Activated T-cell treated with anti-CD3 and anti-CD28 coated beads for 48 hours (primary cell): ENCODE results near the gene IQGAP2.
"Not testable (repeated sequence)": the region's sequence is repeated elsewhere in the genome, so short reads cannot be mapped to it uniquely, and the experiment has no call there.

Experiments used
- DNase-seq: peaks from one replicate; pipeline ENCODE4 v3.0.0-alpha.2; 2020; ENCODE audit warnings: low read depth

Gene IQGAP2

GRCh38 chr5:76504901-76505564 lies 101.9 kb downstream of the IQGAP2 start:
- DNase-seq, result no peak

GRCh38 chr5:76513476-76513875 lies 110.4 kb downstream of the IQGAP2 start:
- no peak for DNase-seq

- no peak for DNase-seq
Observed at GRCh38 chr5:76514292-76514691, 111.2 kb downstream of the IQGAP2 start.

GRCh38 chr5:76514713-76515112 lies 111.6 kb downstream of the IQGAP2 start:
- DNase-seq, result no peak

- no peak for DNase-seq
Observed at GRCh38 chr5:76517334-76517733, 114.2 kb downstream of the IQGAP2 start.

GRCh38 chr5:76518246-76518645 lies 115.2 kb downstream of the IQGAP2 start:
- not testable (repeated sequence) for DNase-seq

GRCh38 chr5:76521240-76521758 lies 118.2 kb downstream of the IQGAP2 start:
- no peak for DNase-seq

- no peak for DNase-seq
Observed at GRCh38 chr5:76522103-76522935, 119.2 kb downstream of the IQGAP2 start.

GRCh38 chr5:76524101-76524835 lies 121.2 kb downstream of the IQGAP2 start:
- no peak for DNase-seq

GRCh38 chr5:76524868-76525267 lies 121.8 kb downstream of the IQGAP2 start:
- no peak for DNase-seq

GRCh38 chr5:76525956-76526355 lies 122.9 kb downstream of the IQGAP2 start:
- no peak for DNase-seq

- no peak for DNase-seq
Observed at GRCh38 chr5:76526950-76527583, 124.0 kb downstream of the IQGAP2 start.

GRCh38 chr5:76527685-76528161 lies 124.6 kb downstream of the IQGAP2 start:
- no peak for DNase-seq

GRCh38 chr5:76528547-76529331 lies 125.7 kb downstream of the IQGAP2 start:
- DNase-seq, result no peak

GRCh38 chr5:76529464-76530344 lies 126.6 kb downstream of the IQGAP2 start:
- DNase-seq, result no peak

- no peak for DNase-seq
Observed at GRCh38 chr5:76532052-76532451, 129.0 kb downstream of the IQGAP2 start.

GRCh38 chr5:76532973-76533372 lies 129.9 kb downstream of the IQGAP2 start:
- no peak for DNase-seq

- DNase-seq, result no peak
Observed at GRCh38 chr5:76535577-76535976, 132.5 kb downstream of the IQGAP2 start.

GRCh38 chr5:76537073-76537543 lies 134.0 kb downstream of the IQGAP2 start:
- DNase-seq, result no peak

GRCh38 chr5:76542241-76542640 lies 139.2 kb downstream of the IQGAP2 start:
- DNase-seq, result no peak
